Measurements from ENCODE around the gene LRRTM4. TPM values are rescaled to one million over a fixed set of nuclear protein-coding genes. Genes with fewer than 3 reads are reported as not detected.

The LRRTM4 gene
- total RNA-seq, 1 experiment from 2014 or later = 9.4 TPM

- POLR2A ChIA-PET = interaction anchor here (0.6 kb wide), 1 partner anchor 114 kb away, joined by 3 read pairs; no protein-coding TSS in a partner anchor
- peaks cover 9% of the 10 kb centered on the region for H3K27me3 Mint-ChIP-seq (ENCODE audit: low read depth)
- DNase-seq (ENCODE audit: low spot score) = no peak
- H3K36me3 Mint-ChIP-seq = peaks cover 30% of the 10 kb centered on the region
- no peak for ATAC-seq
- CTCF ChIA-PET = interaction anchor here (0.7 to 1.8 kb wide), 2 partner anchors 31 to 132 kb away, joined by 3 to 6 read pairs; no protein-coding TSS in a partner anchor
- TF ChIP-seq ZNF138 (CRISPR knock-in tag; conservative IDR thresholded peaks at IDR 0.05) = no peak
- H3K27ac Mint-ChIP-seq = peak overlapping the region; percentile 92
- peaks cover 31% of the 10 kb centered on the region for H3K4me1 Mint-ChIP-seq
- H3K4me3 Mint-ChIP-seq = peak overlapping the region; percentile 41
- H3K9me3 Mint-ChIP-seq = peaks cover 6% of the 10 kb centered on the region
Observed at GRCh38 chr2:77086051-77086450, 436.1 kb downstream of the LRRTM4 start.

- DNase-seq (ENCODE audit: low spot score) = no peak
- peaks cover 25% of the 10 kb centered on the region for H3K36me3 Mint-ChIP-seq
- H3K27me3 Mint-ChIP-seq (ENCODE audit: low read depth) = peaks cover 9% of the 10 kb centered on the region
- ChIA-PET POLR2A (interaction anchor here (0.6 kb wide), 1 partner anchor 113 kb away, joined by 3 read pairs; no protein-coding TSS in a partner anchor), CTCF (no interaction called here)
- peaks cover 6% of the 10 kb centered on the region for H3K9me3 Mint-ChIP-seq
- peaks cover 36% of the 10 kb centered on the region for H3K4me1 Mint-ChIP-seq
- peak overlapping the region; percentile 92 for H3K27ac Mint-ChIP-seq
- H3K4me3 Mint-ChIP-seq = peak overlapping the region; percentile 41
- ATAC-seq = no peak
- TF ChIP-seq CDX4 (CRISPR knock-in tag; IDR thresholded peaks at IDR 0.05; ENCODE audit: borderline replicate concordance) (no peak), ZNF219 (CRISPR knock-in tag; IDR thresholded peaks at IDR 0.05; ENCODE audit: borderline replicate concordance) (no peak), FOXJ3 (CRISPR knock-in tag; IDR thresholded peaks at IDR 0.05; ENCODE audit: borderline replicate concordance) (no peak), ARID4B (CRISPR knock-in tag; IDR thresholded peaks at IDR 0.05; ENCODE audit: borderline replicate concordance) (no peak), SP1 (CRISPR knock-in tag; conservative IDR thresholded peaks at IDR 0.05) (no peak), CREM (CRISPR knock-in tag; IDR thresholded peaks at IDR 0.05) (no peak), HMGXB4 (CRISPR knock-in tag; IDR thresholded peaks at IDR 0.05) (no peak), HMGA2 (CRISPR knock-in tag; IDR thresholded peaks at IDR 0.05) (no peak), AR (CRISPR knock-in tag; IDR thresholded peaks at IDR 0.05) (no peak), MYBL2 (CRISPR knock-in tag; IDR thresholded peaks at IDR 0.05) (no peak), ZNF671 (CRISPR knock-in tag; IDR thresholded peaks at IDR 0.05) (no peak), TEAD4 (CRISPR knock-in tag; IDR thresholded peaks at IDR 0.05) (no peak), SMAD3 (CRISPR knock-in tag; IDR thresholded peaks at IDR 0.05; ENCODE audit: borderline replicate concordance) (no peak), AFF4 (CRISPR knock-in tag; IDR thresholded peaks at IDR 0.05; ENCODE audit: borderline replicate concordance) (no peak), MXD4 (CRISPR knock-in tag; IDR thresholded peaks at IDR 0.05; ENCODE audit: borderline replicate concordance) (no peak), PRDM15 (CRISPR knock-in tag; IDR thresholded peaks at IDR 0.05) (no peak), NFATC4 (CRISPR knock-in tag; IDR thresholded peaks at IDR 0.05) (no peak)
Observed at GRCh38 chr2:77085561-77085960, 436.6 kb downstream of the LRRTM4 start.

Data from WTC11 (cell line).